SK-N-MC (cell line): ENCODE results near the gene DNASE2.

Experiments
- EZH2 ChIP-seq: fragments of 200-600 bp; sonication (generic); IDR thresholded peaks from one replicate; pipeline ENCODE4 v1.6.1; 2017; ENCODE audit warnings: antibody characterized with exemption
- FOXP2 ChIP-seq: optimal IDR thresholded peaks from 2 replicates; pipeline ENCODE3; 2011; ENCODE audit warnings: mild to moderate bottlenecking, moderate library complexity; ENCODE audit not compliant: insufficient read depth; ENCODE audit errors: extremely low read length, control extremely low read depth
- POLR2AphosphoS5 ChIP-seq: IDR thresholded peaks from 2 replicates; pipeline ENCODE4 v1.6.1; 2012; ENCODE audit warnings: mild to moderate bottlenecking, low read depth, low read length, borderline replicate concordance

DNA sequence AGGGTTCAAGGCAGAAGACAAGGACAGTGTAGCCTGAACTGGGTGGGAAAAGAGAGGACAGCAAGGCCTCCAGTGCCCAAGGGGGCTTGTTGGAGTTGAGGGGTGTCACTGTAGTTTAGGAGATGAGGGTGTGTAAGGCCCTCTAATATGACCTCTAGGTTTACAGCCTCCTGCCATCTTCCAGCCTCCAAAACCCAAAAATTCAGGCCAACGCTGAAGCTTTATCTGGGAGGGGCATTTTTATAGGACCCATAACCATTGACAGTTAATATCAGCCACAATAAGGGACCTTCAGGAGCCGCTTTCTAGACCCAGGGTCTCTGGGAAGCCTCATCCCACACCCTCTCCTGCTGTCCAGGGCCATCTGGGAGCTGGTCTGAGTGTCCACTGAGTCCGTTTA, 3.0 kb upstream of the DNASE2 start:
- no peak for TF ChIP-seq POLR2AphosphoS5
- no peak for TF ChIP-seq EZH2
- no peak for TF ChIP-seq FOXP2
